ENCODE measurements around the gene FEZF2. TPM values are rescaled to one million over a fixed set of nuclear protein-coding genes. Genes with fewer than 3 reads are reported as not detected.

The FEZF2 gene
- total RNA-seq, 6 experiments from 2014 or later = not detected

DNA sequence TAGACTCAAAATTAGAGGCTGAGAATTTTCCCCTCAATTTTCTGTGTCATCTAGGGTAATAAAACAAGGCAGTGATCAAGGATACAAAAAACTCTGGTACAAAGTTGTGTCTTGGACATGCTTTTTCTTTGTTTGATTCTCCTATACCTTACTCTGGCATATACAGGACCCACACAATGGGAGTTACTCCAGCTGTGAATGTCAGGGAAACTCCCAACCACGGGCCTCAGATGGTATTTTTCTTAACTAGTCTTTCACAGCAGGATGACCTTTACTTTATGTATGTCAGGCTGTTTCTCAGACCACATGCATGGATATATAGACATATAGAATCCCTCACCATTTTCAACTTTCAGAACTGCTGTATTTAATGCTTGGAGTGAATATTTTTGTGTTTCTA lies 41.3 kb downstream of the FEZF2 start:
- TF ChIP-seq, protein P1, sequence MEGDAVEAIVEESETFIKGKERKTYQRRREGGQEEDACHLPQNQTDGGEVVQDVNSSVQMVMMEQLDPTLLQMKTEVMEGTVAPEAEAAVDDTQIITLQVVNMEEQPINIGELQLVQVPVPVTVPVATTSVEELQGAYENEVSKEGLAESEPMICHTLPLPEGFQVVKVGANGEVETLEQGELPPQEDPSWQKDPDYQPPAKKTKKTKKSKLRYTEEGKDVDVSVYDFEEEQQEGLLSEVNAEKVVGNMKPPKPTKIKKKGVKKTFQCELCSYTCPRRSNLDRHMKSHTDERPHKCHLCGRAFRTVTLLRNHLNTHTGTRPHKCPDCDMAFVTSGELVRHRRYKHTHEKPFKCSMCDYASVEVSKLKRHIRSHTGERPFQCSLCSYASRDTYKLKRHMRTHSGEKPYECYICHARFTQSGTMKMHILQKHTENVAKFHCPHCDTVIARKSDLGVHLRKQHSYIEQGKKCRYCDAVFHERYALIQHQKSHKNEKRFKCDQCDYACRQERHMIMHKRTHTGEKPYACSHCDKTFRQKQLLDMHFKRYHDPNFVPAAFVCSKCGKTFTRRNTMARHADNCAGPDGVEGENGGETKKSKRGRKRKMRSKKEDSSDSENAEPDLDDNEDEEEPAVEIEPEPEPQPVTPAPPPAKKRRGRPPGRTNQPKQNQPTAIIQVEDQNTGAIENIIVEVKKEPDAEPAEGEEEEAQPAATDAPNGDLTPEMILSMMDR (IDR thresholded peaks at IDR 0.05) = no peak
- Mint-ChIP-seq H3K27me3 (ENCODE audit: insufficient read depth) (no peaks in the 10 kb centered on the region), H3K4me1 (ENCODE audit: low read depth) (no peaks in the 10 kb centered on the region), H3K36me3 (ENCODE audit: low read depth) (no peaks in the 10 kb centered on the region), H3K9me3 (no peaks in the 10 kb centered on the region), H3K4me3 (no peak overlapping the region), H3K27ac (no peak overlapping the region)
- DNase-seq = no peak

DNA sequence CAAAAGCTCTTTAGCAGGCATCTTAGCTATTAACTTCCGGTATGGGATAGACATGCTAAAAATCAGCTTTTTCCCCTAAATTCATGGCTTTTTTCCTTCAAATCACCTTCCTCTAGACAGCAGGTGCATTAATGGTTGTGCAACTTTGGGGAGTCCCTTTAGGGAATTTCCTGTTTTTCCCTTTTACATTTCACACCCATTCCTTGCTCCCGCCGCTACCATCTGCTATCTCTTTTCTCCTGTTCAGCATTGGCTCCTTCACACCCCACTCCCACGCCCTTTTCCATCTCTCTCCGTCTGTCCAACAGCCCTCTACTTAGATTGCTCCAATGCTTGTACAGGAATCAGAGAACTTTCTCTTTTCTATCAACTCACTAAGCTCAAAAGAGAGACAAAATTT lies 43.4 kb downstream of the FEZF2 start:
- Mint-ChIP-seq H3K4me3 (no peak overlapping the region), H3K9me3 (no peaks in the 10 kb centered on the region), H3K27ac (no peak overlapping the region), H3K36me3 (ENCODE audit: low read depth) (no peaks in the 10 kb centered on the region), H3K4me1 (ENCODE audit: low read depth) (no peaks in the 10 kb centered on the region), H3K27me3 (ENCODE audit: insufficient read depth) (no peaks in the 10 kb centered on the region)
- DNase-seq = no peak
- TF ChIP-seq, protein P1 (IDR thresholded peaks at IDR 0.05) = no peak

DNA sequence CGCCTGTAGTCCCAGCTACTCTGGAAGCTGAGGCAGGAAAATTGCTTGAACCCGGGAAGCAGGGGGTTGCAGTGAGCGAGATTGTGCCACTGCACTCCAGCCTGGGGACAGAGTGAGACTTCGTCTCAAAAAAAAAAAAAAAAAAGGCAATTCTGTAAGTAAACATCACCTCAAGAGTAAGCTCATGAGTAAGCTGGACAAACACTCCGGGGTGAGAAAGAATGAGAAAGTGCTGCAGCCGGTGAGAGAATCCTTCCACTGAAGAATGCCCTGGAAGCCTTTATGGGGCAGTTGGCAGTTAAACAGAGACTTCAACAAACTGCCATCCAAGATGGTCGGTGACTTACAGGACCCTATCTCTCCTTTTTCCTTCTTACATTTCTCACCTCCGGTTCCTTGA lies 47.5 kb downstream of the FEZF2 start:
- Mint-ChIP-seq H3K9me3 (no peaks in the 10 kb centered on the region), H3K4me3 (no peak overlapping the region), H3K27me3 (ENCODE audit: insufficient read depth) (no peaks in the 10 kb centered on the region), H3K36me3 (ENCODE audit: low read depth) (no peaks in the 10 kb centered on the region; the same call in 1 of the 2 replicates), H3K4me1 (ENCODE audit: low read depth) (no peaks in the 10 kb centered on the region), H3K27ac (no peak overlapping the region)
- TF ChIP-seq, protein P1 (IDR thresholded peaks at IDR 0.05) = no peak
- no peak for DNase-seq

DNA sequence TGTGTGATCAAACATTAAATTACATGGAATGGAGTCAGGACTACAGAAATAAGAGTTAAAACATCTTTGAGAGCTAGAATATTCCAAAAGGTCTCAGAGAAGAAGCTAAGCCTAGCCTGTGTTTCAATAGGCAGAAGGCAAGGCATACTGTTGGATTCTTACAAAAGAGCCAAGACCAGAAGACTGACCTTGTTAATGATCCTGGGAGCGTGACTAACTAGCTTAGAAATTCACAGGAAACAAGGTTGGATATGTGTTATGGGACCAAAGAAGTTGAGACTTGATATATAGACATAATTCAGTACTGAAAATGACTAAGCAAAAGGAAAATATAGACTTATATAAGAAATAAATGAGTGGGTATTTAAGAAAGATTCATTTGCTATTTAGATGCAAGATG lies 50.1 kb downstream of the FEZF2 start:
- no peak for DNase-seq
- Mint-ChIP-seq H3K4me1 (ENCODE audit: low read depth) (peaks cover 15% of the 10 kb centered on the region), H3K27me3 (ENCODE audit: insufficient read depth) (peaks cover 3% of the 10 kb centered on the region; the same call in 1 of the 2 replicates), H3K36me3 (ENCODE audit: low read depth) (peaks cover 7% of the 10 kb centered on the region; the same call in 1 of the 2 replicates), H3K4me3 (no peak overlapping the region), H3K27ac (no peak overlapping the region), H3K9me3 (peaks cover 7% of the 10 kb centered on the region; the same call in 1 of the 2 replicates)
- TF ChIP-seq, protein P1 (IDR thresholded peaks at IDR 0.05) = no peak

All from HFFc6 (cell line).